Body of pancreas (tissue), 4 donors: ENCODE data around the gene IGFBP3.

ENCODE experiments used
- CTCF ChIP-seq, 7 experiments: fragments of 450-650 bp in 4 of 7; fragments of 200-600 bp in 3 of 7; sonication (generic) in 3 of 7; IDR thresholded peaks; one replicate each; pipeline ENCODE4 v1.5.1; 2016 to 2019; ENCODE audit warnings: antibody characterized with exemption in 7 of 7
- POLR2A ChIP-seq, 3 donors: fragments of 450-650 bp; IDR thresholded peaks; one replicate each; pipeline ENCODE4 v1.6.1; 2016; ENCODE audit warnings: antibody characterized with exemption in 3 of 3, mild to moderate bottlenecking in 2 of 3

DNA sequence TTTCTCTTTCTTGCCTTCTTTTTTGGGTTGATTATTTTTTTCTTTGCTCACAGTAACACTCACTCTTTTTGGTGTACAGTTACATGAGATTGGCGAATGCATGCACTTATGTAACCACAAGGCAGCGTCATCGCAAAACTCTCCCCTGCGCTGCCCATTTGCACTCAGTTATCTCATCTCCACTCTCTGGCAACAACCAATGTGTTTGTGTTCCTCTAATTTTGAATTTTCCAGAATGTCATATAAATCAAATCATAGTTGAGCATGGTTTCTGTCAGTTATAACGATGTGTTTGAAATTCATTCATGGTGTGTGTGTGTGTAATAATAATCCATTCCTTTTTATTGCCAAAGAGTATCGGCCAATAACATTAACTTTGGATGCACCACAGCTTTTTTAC, 23.0 kb upstream of the IGFBP3 start:
- TF ChIP-seq CTCF (IDR thresholded peaks at IDR 0.05) (no peak), POLR2A (IDR thresholded peaks at IDR 0.05) (no peak)
